ENCODE results near the gene FOXP1. TPM values are rescaled to one million over a fixed set of nuclear protein-coding genes. Genes with fewer than 3 reads are reported as not detected.
A peak's percentile ranks its signal among the peaks of the same experiment; 100 is the strongest.

Gene FOXP1
- total and polyA plus RNA-seq, 2 donors (not counting 1 experiment from before 2014, with no cell fraction given), result 91.1 to 508 TPM

- Histone ChIP-seq H3K27ac (ENCODE audit: low read length in 2 of 2) (peak overlapping the region in 1 of 2 donors; percentile 62), H3K36me3 (replicated peaks in 1 of 2; ENCODE audit: control extremely low read depth in 1 of 2, control insufficient read depth in 1 of 2, extremely low read depth in 1 of 2, insufficient read depth in 2 of 2, low read length in 1 of 2) (peaks cover 3 to 78% of the 10 kb centered on the region in 2 experiments), H3K4me2 (replicated peaks; ENCODE audit: low read depth, low read length, poor library complexity, severe bottlenecking) (no peak overlapping the region), H3K79me2 (ENCODE audit: control insufficient read depth, insufficient read depth, low read length) (peaks cover 92% of the 10 kb centered on the region), H3K27me3 (replicated peaks in 1 of 4; ENCODE audit: control extremely low read depth in 1 of 4, control insufficient read depth in 3 of 4, insufficient read depth in 4 of 4, low read length in 3 of 4) (no peaks in the 10 kb centered on the region), H3K9ac (ENCODE audit: low read length) (no peak overlapping the region), H3K4me1 (ENCODE audit: control insufficient read depth in 2 of 2, insufficient read depth in 2 of 2, low read length in 2 of 2) (peaks cover 8 to 13% of the 10 kb centered on the region in 2 donors), H3K9me3 (ENCODE audit: control extremely low read depth in 1 of 3, control insufficient read depth in 2 of 3, insufficient read depth in 1 of 3, low read length in 2 of 3) (no peaks in the 10 kb centered on the region), H2AFZ (ENCODE audit: insufficient read depth, low read depth, low read length, poor library complexity, severe bottlenecking) (no peak overlapping the region), H4K20me1 (ENCODE audit: control insufficient read depth, insufficient read depth, low read length, poor library complexity, severe bottlenecking) (peaks cover 60% of the 10 kb centered on the region), H3K4me3 (ENCODE audit: control extremely low read depth in 1 of 5, extremely low read depth in 1 of 5, insufficient read depth in 1 of 5, low read depth in 2 of 5, low read length in 4 of 5) (no peak overlapping the region)
- CTCF ChIA-PET, result interaction anchor here (0.6 to 1.3 kb wide), 3 partner anchors 18 to 103 kb away, joined by 3 to 6 read pairs (median 4); no protein-coding TSS in a partner anchor
- ATAC-seq (ENCODE audit: low read depth), result peak; percentile 24
- no CpG with 5 or more reads among the region's 8 CpGs for WGBS (ENCODE audit: insufficient coverage)
- intact Hi-C loops (cut with micrococcal nuclease), result no loop called here
- Mint-ChIP-seq H3K27ac (peak overlapping the region; percentile 75), H3K4me3 (peak overlapping the region; percentile 52), H3K4me1 (peaks cover 69% of the 10 kb centered on the region), H3K9me3 (ENCODE audit: insufficient read depth) (no peaks in the 10 kb centered on the region), H3K27me3 (no peaks in the 10 kb centered on the region)
- no peak for TF ChIP-seq EZH2 (IDR thresholded peaks at IDR 0.05; ENCODE audit: borderline replicate concordance, insufficient read depth, low read depth, low read length, poor library complexity, severe bottlenecking)
- TF ChIP-seq, protein P1, sequence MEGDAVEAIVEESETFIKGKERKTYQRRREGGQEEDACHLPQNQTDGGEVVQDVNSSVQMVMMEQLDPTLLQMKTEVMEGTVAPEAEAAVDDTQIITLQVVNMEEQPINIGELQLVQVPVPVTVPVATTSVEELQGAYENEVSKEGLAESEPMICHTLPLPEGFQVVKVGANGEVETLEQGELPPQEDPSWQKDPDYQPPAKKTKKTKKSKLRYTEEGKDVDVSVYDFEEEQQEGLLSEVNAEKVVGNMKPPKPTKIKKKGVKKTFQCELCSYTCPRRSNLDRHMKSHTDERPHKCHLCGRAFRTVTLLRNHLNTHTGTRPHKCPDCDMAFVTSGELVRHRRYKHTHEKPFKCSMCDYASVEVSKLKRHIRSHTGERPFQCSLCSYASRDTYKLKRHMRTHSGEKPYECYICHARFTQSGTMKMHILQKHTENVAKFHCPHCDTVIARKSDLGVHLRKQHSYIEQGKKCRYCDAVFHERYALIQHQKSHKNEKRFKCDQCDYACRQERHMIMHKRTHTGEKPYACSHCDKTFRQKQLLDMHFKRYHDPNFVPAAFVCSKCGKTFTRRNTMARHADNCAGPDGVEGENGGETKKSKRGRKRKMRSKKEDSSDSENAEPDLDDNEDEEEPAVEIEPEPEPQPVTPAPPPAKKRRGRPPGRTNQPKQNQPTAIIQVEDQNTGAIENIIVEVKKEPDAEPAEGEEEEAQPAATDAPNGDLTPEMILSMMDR (IDR thresholded peaks at IDR 0.05), result no peak
- DNase-seq, result no peak
- POLR2A ChIA-PET, result interaction anchor here (0.7 kb wide), 1 partner anchor 475 kb away, joined by 3 read pairs; no protein-coding TSS in a partner anchor
These were observed 474.1 kb downstream of the FOXP1 start for GRCh38 chr3:71109241-71109976.

GRCh38 chr3:71107926-71108325, 475.6 kb downstream of the FOXP1 start:
- no peaks in the 10 kb centered on the region for H3K9me3 Mint-ChIP-seq (ENCODE audit: insufficient read depth)
- H3K27ac Mint-ChIP-seq, result peak overlapping the region; percentile 67
- Histone ChIP-seq H3K4me2 (replicated peaks; ENCODE audit: low read depth, low read length, poor library complexity, severe bottlenecking) (no peak overlapping the region), H3K4me3 (ENCODE audit: control extremely low read depth in 1 of 5, extremely low read depth in 1 of 5, insufficient read depth in 1 of 5, low read depth in 2 of 5, low read length in 4 of 5) (no peak overlapping the region), H3K79me2 (ENCODE audit: control insufficient read depth, insufficient read depth, low read length) (peaks cover 92% of the 10 kb centered on the region), H2AFZ (ENCODE audit: insufficient read depth, low read depth, low read length, poor library complexity, severe bottlenecking) (no peak overlapping the region), H3K9me3 (ENCODE audit: control extremely low read depth in 1 of 3, control insufficient read depth in 2 of 3, insufficient read depth in 1 of 3, low read length in 2 of 3) (no peaks in the 10 kb centered on the region), H3K27ac (ENCODE audit: low read length in 2 of 2) (peak overlapping the region in 1 of 2 donors; percentile 53), H3K4me1 (ENCODE audit: control insufficient read depth in 2 of 2, insufficient read depth in 2 of 2, low read length in 2 of 2) (peaks cover 11 to 17% of the 10 kb centered on the region in 2 donors), H4K20me1 (ENCODE audit: control insufficient read depth, insufficient read depth, low read length, poor library complexity, severe bottlenecking) (peaks cover 47% of the 10 kb centered on the region), H3K36me3 (replicated peaks in 1 of 2; ENCODE audit: control extremely low read depth in 1 of 2, control insufficient read depth in 1 of 2, extremely low read depth in 1 of 2, insufficient read depth in 2 of 2, low read length in 1 of 2) (peaks cover 3 to 80% of the 10 kb centered on the region in 2 experiments), H3K9ac (ENCODE audit: low read length) (no peak overlapping the region), H3K27me3 (replicated peaks in 1 of 4; ENCODE audit: control extremely low read depth in 1 of 4, control insufficient read depth in 3 of 4, insufficient read depth in 4 of 4, low read length in 3 of 4) (no peaks in the 10 kb centered on the region)
- no peaks in the 10 kb centered on the region for H3K27me3 Mint-ChIP-seq
- DNase-seq, result no peak
- intact Hi-C loops (cut with micrococcal nuclease), result no loop called here
- 100% methylated on average over 1 of the region's 3 CpGs for WGBS (ENCODE audit: insufficient coverage)
- TF ChIP-seq, protein P1 (IDR thresholded peaks at IDR 0.05), result no peak
- TF ChIP-seq EZH2 (IDR thresholded peaks at IDR 0.05; ENCODE audit: borderline replicate concordance, insufficient read depth, low read depth, low read length, poor library complexity, severe bottlenecking), result no peak
- ChIA-PET CTCF (no interaction called here), POLR2A (no interaction called here)
- ATAC-seq (ENCODE audit: low read depth), result no peak
- H3K4me3 Mint-ChIP-seq, result no peak overlapping the region
- peaks cover 76% of the 10 kb centered on the region for H3K4me1 Mint-ChIP-seq

All from B cell (primary cell).